ACC112 (cell line): ENCODE results near the gene PPP2CA.

Source experiments
- H2AFZ ChIP-seq: fragments of 200-600 bp; sonication (generic); one replicate; pipeline ENCODE4 v1.6.0; 2017; ENCODE audit warnings: antibody characterized with exemption, low read length; ENCODE audit not compliant: unreplicated experiment
- H3K27ac ChIP-seq: fragments of 200-600 bp; sonication (generic); 2 replicates; pipeline ENCODE4 v1.5.1; 2014; ENCODE audit warnings: low read depth, mild to moderate bottlenecking, antibody characterized with exemption, low read length, moderate library complexity
- H3K27me3 ChIP-seq: fragments of 200-600 bp; sonication (generic); 2 replicates; pipeline ENCODE4 v1.6.1; 2014; ENCODE audit warnings: mild to moderate bottlenecking, antibody characterized with exemption, low read length, moderate library complexity, mixed read lengths; ENCODE audit not compliant: insufficient read depth
- H3K36me3 ChIP-seq: fragments of 200-600 bp; sonication (generic); 2 replicates; pipeline ENCODE4 v1.6.1; 2016; ENCODE audit warnings: mild to moderate bottlenecking, antibody characterized with exemption, low read length, moderate library complexity, mixed read lengths; ENCODE audit not compliant: insufficient read depth
- H3K4me1 ChIP-seq: fragments of 200-600 bp; sonication (generic); one replicate; pipeline ENCODE4 v1.6.1; 2016; ENCODE audit warnings: low read length, mixed read lengths; ENCODE audit not compliant: insufficient read depth, unreplicated experiment, control insufficient read depth
- H3K4me3 ChIP-seq: fragments of 200-600 bp; sonication (generic); 2 replicates; pipeline ENCODE4 v1.5.1; 2014; ENCODE audit warnings: mild to moderate bottlenecking, low read depth, low read length
- H3K79me2 ChIP-seq: fragments of 200-600 bp; sonication (generic); one replicate; pipeline ENCODE4 v1.6.0; 2016; ENCODE audit warnings: low read length; ENCODE audit not compliant: control insufficient read depth, unreplicated experiment, insufficient read depth

Gene PPP2CA

GRCh38 chr5:134146651-134147518 is 79.0 kb downstream of the PPP2CA start:
- Histone ChIP-seq H3K79me2 (peaks cover 47% of the 10 kb centered on the region), H3K36me3 (peaks cover 22% of the 10 kb centered on the region), H3K4me1 (peaks cover 8% of the 10 kb centered on the region), H2AFZ (no peak overlapping the region), H3K27ac (no peak overlapping the region), H3K4me3 (no peak overlapping the region), H3K27me3 (no peaks in the 10 kb centered on the region)

GRCh38 chr5:134145779-134146581 is 79.9 kb downstream of the PPP2CA start:
- H3K4me1 ChIP-seq: peaks cover 8% of the 10 kb centered on the region
- no peaks in the 10 kb centered on the region for H3K27me3 ChIP-seq
- H3K79me2 ChIP-seq: peaks cover 40% of the 10 kb centered on the region
- no peak overlapping the region for H2AFZ ChIP-seq
- H3K27ac ChIP-seq: no peak overlapping the region
- peaks cover 15% of the 10 kb centered on the region for H3K36me3 ChIP-seq
- H3K4me3 ChIP-seq: no peak overlapping the region

- Histone ChIP-seq H3K36me3 (peaks cover 8% of the 10 kb centered on the region), H3K27me3 (no peaks in the 10 kb centered on the region), H3K27ac (no peak overlapping the region), H3K4me1 (peaks cover 10% of the 10 kb centered on the region), H2AFZ (no peak overlapping the region), H3K79me2 (peaks cover 32% of the 10 kb centered on the region), H3K4me3 (no peak overlapping the region)
Measured at GRCh38 chr5:134145041-134145757, 80.7 kb downstream of the PPP2CA start.
